ENCODE measurements around the gene KIF18A.
A peak's percentile ranks its signal among the peaks of the same experiment; 100 is the strongest.
"Not testable (repeated sequence)": the region's sequence is repeated elsewhere in the genome, so short reads cannot be mapped to it uniquely, and the experiment has no call there.

Gene KIF18A

GRCh38 chr11:28107750-28108618, at the start of gene KIF18A, which contains the start of gene METTL15:
KIF18A (minus strand) TSS chr11:28108156; CDS start chr11:28097947, 10,209 bp downstream.
METTL15 (plus strand) TSS chr11:28108388; CDS start chr11:28113335, 4,947 bp downstream.
- DNase-seq = peak; percentile 98

- DNase-seq = no peak
These were observed 45.6 kb upstream of the KIF18A start for GRCh38 chr11:28153586-28153985.

- no peak for DNase-seq
These were observed 44.8 kb upstream of the KIF18A start for GRCh38 chr11:28152743-28153142.

- DNase-seq = no peak
These were observed 38.3 kb upstream of the KIF18A start for GRCh38 chr11:28146123-28146751.

- DNase-seq = no peak
These were observed 36.9 kb upstream of the KIF18A start for GRCh38 chr11:28144808-28145207.

GRCh38 chr11:28142724-28143123, 34.8 kb upstream of the KIF18A start:
- no peak for DNase-seq

- DNase-seq = no peak
These were observed 32.9 kb upstream of the KIF18A start for GRCh38 chr11:28140689-28141455.

- DNase-seq = no peak
These were observed 32.0 kb upstream of the KIF18A start for GRCh38 chr11:28139841-28140415.

GRCh38 chr11:28137832-28138231, 29.9 kb upstream of the KIF18A start:
- DNase-seq = no peak

GRCh38 chr11:28137366-28137765, 29.4 kb upstream of the KIF18A start:
- no peak for DNase-seq

GRCh38 chr11:28136157-28136556, 28.2 kb upstream of the KIF18A start:
- DNase-seq = not testable (repeated sequence)

- no peak for DNase-seq
These were observed 25.2 kb upstream of the KIF18A start for GRCh38 chr11:28133146-28133545.

GRCh38 chr11:28132548-28132947, 24.6 kb upstream of the KIF18A start:
- no peak for DNase-seq

GRCh38 chr11:28123151-28123581, 15.2 kb upstream of the KIF18A start:
- DNase-seq = no peak

- no peak for DNase-seq
These were observed 9.8 kb upstream of the KIF18A start for GRCh38 chr11:28117712-28118111.

GRCh38 chr11:28114731-28115130, 6.8 kb upstream of the KIF18A start:
- DNase-seq = no peak

GRCh38 chr11:28114116-28114515, 6.2 kb upstream of the KIF18A start:
- no peak for DNase-seq

GRCh38 chr11:28110821-28111200, 2.9 kb upstream of the KIF18A start:
- no peak for DNase-seq

GRCh38 chr11:28110108-28110820, 2.3 kb upstream of the KIF18A start:
- peak; percentile 76 for DNase-seq

GRCh38 chr11:28108958-28109357, 1.0 kb upstream of the KIF18A start:
- no peak for DNase-seq

GRCh38 chr11:28107191-28107749, 686 bp downstream of the KIF18A start:
- peak; percentile 55 for DNase-seq

Measured in NCI-H146 (cell line).